Inflammatory macrophage treated with lipopolysaccharide for 1 hour (primary cell): ENCODE data around the gene MME.

Source experiments
- DNase-seq, 2 donors: peaks; one replicate each; pipeline ENCODE4 v3.0.0-alpha.2; 2020 to 2022

The MME gene

DNA sequence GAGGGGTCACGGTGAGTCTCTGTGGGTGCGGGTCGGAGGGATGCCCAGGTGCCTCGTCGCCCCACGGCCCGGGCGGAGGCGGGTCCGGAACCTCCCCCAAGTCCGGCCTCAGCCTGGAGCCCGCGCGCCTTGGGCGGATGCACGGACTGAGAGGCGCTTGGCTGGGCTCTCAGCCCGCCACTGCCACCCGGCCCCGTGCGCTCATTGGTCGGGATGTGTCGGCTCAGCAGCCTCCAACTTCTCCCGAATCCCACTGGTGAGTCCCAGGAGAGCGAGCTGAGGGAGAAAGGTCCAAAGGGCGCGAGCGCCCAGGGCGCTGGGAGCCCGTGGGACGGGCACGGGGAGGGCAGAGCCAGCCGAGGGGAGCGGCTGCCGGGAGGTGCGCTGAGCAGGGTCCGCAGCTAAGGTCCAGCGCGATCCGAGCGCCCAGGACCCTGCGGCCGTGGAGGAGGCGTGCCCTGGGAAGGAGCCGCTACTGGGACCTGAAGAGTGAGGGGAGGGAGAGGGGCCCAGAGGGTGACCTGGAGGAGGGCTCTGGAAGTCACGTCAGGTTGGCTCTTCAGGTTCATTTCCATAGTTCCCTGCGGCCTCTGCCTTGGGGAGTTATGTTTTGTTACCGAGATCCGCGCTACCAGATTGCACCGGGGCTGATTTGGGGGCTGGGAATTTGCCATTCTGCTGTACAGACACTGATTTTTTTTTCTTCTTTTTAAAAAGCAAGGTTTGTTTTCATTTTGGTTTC is at the start of gene MME:
MME (plus strand) TSS at position 574 of the 742 bp plus-strand sequence. CDS start 3,849 bp downstream, outside the sequence.
- no peak for DNase-seq

DNA sequence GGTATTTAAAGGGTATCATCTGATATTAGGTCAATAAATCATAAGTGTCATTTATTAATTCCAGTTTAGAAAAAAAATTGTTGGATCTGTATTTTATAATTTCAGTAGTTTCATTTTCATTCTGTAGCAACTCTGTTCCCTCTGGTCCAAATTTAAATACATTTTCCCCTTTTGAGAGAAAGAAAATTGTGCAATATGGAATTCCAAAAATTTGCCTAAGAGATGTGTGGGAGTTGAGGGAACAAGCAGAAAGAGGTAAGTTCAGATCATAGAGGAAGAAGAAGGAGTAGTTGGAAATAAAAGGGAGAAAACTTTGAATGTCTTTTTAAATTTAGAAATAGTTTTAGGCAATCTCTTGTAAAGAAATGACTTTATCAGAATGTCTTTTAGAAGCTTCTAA is 48.9 kb upstream of the MME start:
- DNase-seq = peak; percentile 70 to 89

DNA sequence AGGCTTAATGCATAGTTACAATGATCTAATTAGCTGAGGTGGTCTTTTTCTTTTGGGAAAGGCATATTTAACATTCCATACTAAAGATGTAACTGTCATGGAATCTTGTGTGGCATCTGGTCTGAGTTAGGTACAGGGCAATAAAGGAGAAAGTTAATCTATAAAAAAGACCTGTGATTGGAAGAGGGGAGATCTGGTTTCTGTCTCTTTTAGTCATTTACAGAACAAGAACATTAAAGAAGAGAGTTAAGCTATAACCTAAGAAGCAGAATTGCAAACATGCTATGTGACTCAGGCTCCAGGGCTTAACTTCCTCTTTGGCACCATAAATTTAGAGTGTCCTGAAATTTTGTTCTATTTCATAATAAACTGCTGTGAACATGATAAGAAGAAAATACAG is 47.2 kb upstream of the MME start:
- peak; percentile 75 to 85 for DNase-seq

DNA sequence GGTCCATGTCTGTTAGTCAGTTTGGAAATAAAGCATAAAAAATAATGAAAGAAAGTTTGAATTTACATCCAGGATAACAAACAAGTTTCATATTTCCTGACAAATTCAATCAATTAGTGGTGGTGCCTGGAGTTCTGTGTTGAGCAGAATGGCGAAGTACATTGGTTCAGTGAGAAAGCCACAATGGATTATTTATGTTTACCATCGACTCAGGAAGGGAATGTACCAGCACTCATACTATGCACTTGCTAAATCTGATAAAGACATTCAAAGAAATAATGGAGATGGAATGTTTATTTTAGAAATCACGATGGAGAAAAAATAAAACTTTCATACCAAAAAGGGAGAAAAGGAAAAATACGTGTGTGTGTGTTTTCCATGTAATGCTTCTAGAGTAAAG is 45.3 kb upstream of the MME start:
- no peak for DNase-seq

DNA sequence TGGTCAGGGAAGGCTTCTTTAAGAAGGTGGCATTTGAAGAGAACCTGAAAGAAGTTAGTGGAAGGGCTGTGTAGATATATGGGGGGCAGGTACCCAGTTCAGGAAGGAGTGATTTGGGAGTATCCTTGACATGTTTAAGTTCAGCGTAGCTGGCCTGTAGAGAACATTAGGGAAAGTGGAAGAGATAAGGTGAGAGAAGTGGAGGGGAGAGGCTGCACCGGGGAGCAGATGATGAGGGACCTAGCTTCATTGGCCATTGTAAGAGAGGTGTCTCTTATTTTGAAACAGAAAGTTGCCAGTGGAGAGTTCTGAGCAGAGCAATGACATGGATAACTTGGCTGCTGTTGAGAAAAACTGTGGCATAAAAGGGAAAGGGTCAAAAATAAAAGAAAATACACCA is 44.6 kb upstream of the MME start:
- DNase-seq = no peak

DNA sequence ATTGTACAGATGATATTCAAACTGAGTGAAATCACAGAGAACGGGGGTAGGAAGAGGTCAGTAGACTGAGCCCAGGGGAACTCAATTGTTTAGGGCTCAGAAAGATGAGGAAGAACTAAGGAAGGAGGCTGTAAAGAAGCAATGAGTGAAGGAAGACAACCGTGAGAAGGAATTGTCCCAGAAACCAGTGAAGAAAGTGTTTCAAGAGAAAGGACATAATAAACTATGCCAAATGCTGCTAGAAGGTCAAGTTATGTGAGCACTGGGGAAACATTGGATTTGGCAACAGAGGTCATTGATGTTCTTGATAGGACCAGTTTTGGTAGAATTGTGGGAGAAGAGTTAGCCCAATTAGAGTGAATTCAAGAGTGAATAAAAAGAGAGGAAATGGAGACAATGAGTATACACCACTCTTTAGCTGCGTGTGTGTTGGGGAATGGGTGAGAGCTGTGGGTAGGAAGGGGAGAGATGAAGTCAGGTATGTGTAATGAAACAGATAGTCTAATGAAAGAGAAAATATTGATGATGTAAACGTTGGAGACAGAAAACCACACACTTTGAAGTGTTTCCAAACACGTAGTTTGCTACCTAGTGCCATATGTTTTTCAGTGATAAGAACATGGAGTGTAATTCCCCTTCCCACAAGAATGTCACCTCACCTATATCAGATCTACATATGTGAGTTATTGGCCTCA is 42.5 kb upstream of the MME start:
- DNase-seq = no peak

DNA sequence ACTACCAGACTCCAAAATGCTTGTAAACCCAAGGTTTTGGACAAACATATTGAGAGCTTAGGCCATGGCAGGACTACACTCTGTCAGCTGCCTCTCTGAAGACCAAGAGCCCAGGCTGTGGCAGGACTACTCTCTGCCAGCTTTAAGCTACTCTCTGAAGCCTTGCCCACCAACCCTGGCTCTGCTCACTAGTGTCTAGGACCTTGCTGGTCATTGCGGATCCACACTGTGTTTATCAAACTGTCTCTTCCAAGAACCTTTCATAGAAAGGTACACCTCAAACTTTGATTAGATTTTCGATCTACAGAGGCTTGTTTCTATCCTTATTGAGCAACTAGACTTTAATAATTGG is 41.9 kb upstream of the MME start:
- no peak for DNase-seq

DNA sequence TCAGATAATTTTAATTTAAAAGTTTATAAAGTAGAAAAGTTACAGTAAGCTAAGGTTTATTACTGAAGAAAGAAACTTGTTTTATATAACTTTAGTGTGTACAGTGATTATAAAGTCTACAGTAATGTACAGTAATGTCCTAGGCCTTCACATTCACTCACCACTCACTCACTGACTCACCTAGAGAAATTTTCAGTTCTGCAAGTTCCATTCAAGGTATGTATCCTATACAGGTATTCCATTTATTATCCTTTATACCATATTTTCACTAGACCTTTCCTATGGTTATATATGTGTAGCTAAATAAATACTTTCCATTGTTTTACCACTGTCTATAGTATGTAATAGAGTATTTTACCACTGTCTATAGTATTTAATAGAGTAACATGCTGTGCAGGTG is 33.2 kb upstream of the MME start:
- DNase-seq = no peak

DNA sequence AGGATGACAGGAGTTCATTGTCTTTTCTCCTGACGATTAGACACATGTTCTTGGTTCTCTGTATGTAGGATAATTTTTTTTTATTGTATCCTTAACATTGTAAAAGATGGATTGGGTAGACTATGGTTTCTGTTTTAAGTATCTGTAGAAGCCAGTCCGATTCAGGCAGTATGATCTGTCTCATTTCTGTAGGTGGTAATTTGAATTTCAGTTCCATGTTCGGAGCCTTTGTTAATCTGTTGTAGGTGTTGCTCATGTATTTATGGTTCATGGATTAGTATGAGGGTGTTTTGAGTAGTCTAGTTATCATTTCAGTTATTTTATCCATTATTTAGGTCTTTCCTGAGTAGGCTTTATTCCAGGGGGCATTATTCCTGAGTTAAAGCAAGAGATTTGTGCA is 32.4 kb upstream of the MME start:
- no peak for DNase-seq

DNA sequence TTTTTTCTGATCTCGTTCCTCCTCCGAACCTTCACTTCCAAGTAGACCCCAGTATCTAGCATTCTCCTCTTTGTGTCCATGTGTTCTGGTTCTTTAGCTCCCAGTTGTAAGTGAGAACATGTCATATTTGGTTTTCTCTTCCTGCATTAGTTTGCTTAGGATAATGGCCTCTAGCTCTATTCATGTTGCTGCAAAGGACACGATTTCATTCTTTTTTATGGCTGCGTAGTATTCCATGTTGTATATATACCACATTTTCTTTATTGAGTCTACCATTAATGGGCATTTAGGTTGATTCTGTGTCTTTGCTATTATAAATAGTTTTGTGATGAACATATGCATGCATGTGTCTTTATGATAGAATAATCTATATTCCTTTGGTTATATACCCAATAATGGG is 30.2 kb upstream of the MME start:
- DNase-seq = no peak

DNA sequence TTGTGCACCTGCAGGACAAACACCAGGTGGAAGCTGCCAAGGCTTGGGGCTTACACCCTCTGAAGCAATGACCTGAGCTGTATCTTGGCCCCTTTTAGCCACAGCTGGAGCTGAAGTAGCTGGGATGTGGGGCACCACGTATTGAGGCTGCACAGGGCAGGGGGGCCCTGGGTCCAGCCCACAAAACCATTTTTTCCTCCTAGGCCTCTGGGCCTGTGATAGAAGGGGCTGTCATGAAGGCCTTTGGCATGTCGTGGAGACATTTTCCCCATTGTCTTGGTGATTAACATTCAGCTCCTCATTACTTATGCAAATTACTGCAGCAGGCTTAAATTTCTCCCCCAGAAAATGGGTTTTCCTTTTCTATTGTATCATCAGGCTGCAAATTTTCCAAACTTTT is 27.6 kb upstream of the MME start:
- DNase-seq = no peak

DNA sequence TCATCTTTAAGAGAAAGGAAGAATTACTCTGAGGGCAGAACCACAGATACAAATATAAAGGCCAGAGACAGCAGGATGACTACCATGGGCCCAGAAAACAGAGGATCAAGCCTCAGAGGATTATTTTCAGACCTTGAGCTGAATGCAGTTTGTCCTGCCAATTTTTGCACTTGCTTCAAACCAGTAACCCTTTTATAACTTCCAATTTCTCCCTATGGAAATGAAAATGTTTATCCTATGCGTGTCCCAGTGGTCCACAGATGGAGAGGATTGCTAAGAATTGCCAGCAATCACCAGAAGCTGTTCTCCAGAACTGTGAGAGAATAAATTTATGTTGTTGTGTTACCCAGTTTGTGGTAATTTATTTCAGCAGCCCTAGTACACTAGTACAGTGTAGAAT is 26.4 kb upstream of the MME start:
- DNase-seq = no peak

DNA sequence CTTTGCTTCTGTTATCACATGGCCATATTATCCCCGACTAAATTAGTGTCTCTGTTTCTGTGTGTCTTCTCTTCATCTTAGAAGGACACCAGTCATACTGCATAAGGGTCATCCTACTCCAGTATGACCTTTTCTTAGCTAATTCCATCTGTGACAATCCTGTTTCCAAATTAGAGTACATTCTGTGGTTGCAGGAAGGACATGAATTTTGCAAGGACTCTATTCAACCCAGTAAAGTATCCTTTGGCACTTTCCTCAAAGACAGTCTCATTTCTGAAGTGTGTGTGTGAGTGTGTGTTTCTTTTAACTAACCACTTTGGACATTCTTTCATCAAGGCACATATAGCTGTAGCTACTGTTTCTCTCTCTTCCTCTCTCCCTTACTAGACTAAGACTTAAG is 15.2 kb upstream of the MME start:
- DNase-seq = peak; percentile 18 to 76

DNA sequence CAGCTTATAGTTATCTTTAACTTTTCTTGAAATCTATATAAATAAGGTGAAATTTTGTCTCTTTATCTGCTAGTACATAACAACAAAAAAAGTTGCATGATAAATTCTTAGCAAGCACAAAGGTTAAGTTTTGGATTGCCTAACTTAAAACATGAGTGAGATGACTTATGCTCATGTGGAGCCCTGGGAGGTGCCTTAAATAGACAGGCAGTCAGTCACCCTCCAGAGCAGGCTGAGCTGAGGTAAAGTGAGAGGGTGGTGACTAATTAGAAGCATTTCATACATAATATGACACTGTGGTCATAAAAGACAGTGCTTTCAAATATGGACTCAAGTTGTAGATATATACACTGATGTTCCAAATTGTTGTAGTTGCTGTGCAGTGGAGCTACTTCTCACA is 14.6 kb upstream of the MME start:
- peak; percentile 77 to 98 for DNase-seq

DNA sequence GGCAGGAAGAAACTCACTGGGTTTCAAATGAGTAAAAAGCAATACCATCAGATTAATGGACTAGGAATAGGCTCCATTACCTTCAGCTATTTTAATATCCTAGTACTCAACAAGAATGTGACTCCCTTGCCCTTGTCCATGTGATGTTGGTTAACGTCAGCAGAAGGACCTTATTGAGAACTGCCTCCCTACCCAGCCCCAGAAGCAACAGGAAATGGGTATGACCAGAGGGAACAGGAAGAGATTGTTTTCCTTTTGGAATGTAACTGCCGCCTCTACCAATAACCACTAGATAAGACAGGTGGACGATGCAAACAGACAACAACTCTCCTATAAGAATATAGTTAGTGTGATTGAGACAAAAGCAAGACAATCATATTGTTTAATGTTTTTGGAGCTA is 10.4 kb upstream of the MME start:
- DNase-seq = no peak

DNA sequence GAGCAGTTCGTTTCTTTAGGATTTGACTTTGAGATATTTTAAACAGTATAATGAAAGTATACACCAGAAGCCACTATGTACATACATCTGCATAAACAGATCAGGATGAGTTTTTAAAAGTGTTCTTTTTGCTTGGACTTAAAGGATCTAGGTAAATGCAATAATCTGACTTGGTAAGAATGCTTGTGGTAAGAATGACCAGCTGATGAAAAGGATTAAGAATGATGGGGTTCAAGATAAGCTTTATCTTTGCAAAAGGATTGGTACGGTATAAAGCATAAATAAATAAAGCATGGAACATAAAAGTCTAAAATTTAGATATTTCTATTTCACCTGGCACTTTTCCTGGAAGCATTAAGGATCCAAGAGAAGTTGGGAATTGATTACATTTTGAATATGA is 9.8 kb upstream of the MME start:
- DNase-seq = no peak

DNA sequence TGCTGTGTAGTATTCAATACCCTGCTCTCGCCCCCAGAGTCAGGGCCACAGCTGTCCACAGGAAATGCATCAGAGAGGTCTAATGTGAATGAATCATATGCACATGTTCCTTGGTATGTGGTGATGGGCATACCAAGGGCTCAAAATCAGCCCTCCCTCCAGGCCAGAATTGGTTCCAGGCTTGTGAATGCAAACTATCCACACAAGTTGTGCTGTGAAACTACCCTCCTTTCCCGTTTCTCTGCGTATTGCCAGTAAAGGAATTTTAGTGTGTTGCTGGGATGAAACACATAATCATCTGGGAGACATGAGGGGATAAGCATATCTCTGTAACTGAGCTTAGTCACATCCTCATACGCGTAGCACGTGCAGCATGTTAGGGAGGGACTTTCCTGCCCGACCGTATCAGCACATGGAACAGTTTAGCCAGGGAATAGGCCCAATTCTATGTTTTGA is 9.2 kb upstream of the MME start:
- DNase-seq = peak in 1 of 2 donors; percentile 41

DNA sequence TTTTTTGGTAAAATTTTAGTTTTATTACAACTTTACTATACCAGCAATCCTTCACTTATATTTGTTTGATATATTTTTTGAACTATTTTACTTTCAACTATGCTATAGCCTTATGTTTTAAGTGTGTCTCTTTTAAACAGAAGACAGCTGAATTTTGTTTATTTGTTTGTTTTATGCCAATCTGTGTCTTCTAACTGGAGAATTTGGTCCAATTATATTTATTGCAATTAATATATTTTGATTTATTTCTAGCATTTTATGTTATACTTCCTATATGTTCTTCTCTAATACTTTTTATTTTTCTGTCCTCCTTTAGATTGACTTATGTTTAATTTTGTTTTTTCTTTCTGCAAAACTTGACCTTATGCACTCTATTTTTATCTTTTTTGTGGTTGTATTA is 4.9 kb upstream of the MME start:
- DNase-seq = no peak

DNA sequence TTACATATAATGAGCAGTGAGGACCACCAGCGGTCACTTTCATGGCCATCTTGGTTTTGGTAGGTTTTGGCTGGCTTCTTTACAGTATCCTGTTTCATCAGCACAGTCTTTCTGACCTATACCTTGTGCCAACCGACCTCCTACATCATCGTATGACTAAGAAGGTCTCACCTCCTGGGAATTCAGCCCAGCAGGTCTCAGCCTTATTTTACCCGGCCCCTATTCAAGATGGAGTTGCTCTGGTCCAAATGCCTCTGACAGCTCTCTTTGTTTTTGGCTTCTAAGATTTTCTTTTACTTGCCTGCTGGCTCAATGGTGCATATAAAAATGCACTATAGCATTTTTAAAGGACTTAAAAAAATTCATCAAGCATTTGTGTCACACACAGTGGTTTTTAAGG is 3.2 kb upstream of the MME start:
- no peak for DNase-seq

DNA sequence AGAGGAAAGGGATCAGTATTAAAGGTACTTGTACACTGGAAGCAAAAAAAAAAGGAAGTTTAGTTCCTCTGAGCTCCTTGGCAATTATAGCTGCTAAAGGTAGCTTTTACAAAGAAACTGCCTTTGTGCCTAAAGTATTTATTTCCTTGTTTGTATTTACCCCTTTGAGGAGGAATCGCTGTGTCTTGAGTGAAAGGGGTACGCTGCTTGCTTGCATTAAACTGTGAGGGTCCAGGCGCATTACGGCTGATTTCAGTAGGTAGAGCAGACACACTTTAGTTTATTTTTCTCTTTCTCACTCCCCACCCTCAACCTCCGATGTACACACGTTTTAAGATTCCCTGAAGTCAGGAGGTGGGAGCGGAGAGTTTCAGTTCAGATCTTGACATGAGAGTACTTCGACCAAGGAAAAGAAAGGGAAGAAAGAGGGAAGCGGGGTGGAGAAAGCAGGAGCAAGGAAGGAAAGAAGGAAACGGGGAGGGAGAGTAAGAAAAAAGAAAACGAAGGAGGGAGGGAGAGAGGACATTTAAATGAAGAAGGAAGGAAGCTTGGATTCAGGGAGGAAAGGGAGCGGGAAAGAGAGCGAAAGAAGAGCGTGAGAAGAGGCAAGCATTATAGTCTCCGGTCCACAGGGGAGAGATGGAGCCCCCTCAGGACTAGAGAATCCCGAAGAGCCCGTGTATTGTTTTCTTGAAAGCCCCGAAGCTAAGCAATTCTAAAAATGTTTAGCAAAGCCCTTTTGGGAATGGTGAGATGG is 1.2 kb upstream of the MME start:
- no peak for DNase-seq

DNA sequence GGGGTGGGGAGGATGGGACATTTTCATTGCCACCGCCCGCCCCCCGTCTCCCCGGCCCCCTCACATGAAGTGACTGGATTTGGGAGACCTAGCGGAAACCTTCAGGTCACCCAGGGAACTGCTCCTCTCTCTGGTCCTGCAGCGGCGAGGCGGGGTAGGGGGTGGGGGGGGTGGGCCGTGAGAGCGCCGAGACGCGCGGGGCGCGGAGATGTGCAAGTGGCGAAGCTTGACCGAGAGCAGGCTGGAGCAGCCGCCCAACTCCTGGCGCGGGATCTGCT is 712 bp upstream of the MME start:
- no peak for DNase-seq

DNA sequence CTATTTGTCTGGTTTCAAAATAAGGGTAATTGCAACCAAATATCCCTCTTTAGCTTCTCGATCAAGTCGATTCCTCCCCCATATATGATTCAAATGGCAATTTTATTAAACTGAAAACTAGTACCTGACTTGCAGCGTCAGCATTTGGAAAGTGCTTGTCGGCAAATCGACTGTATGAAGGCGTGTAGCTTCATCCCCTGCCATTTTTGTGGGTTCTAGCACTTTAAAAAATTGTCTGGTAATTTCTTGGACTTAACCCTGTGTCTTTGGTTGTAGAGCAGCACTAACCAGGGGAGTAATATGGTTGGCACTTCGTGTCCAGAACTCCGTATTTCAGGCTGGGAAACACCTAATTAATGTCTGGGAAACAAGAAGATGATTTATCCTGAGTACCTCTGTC is 573 bp downstream of the MME start:
- DNase-seq = no peak

DNA sequence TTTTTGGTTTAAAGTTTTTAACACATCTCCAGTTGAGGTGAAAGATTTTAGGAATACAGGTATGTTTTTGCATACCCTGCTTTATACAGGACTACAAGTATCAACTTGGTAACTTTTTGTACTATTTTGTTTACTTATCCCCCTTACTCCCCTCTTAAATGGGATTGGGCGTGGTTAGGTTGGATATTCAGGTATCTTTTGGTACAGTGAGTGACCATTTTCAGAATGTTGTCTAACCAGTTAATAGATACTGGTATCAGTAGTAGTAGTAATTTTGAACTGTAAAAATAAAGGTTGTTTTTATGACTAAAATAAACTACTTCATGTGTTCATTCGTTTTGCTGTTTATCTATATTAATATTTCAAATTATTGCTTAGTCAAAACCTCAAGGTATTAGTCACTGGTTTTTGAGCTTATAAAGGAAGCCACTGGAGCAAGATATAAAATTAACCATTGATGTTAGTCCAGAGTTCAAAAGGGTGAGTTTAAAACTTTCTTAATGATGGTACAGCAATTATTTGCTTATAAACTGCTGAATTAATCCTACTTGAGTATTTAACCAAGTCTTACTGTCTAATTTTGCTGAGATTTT is 3.3 kb downstream of the MME start:
- DNase-seq = no peak

DNA sequence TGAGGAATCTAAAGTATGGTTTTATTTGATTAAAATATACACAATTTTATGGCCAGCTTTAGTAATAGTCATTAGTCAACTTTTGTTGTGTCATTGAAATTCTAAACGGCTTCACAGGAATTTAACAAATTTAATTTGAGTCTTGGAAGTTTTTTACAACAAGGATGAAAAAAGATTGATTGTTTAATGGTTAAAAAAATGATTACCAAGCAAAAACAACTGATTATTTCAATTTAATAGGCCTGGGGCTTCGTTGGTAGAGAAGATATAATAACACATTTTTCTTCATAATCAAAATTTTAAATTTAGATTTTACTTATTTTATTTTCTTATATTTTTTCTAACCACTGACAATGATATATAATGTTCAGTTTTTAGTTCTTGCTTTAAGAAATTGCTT is 4.4 kb downstream of the MME start:
- no peak for DNase-seq
